Stimulated activated CD4-positive, alpha-beta T cell treated with anti-CD3 and anti-CD28 coated beads, Interleukin-2, amount 100 ng/mL, for 24 hours (primary cell): Measurements from ENCODE around the gene IFNA5.

ENCODE experiments used
- DNase-seq, 2 donors: peaks; one replicate each; pipeline ENCODE4 v3.0.0-alpha.2; 2020

Gene IFNA5

DNA sequence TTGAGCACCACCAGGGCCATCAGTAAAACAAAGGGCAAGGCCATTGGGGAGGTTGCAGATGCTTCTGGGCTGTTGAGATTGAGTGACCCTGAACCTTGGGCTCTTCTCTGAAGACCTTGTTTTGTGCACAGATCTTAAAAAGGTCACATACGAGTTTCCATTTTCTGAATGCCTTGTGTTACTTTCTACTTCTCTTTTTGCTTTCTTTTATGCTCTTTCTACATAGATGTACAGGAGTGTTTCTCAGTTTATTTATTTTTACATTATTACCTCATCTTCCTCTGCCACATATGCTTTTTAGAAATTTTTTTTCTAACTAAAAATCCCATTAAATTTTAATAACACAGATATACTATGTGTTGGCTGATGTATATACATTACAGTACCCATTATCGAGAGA is at the start of gene IFNA5:
TSS of gene IFNA5 (minus strand) at position 101 of the 400 bp plus-strand sequence. CDS start at position 44, 57 bp downstream.
- DNase-seq, result no peak

DNA sequence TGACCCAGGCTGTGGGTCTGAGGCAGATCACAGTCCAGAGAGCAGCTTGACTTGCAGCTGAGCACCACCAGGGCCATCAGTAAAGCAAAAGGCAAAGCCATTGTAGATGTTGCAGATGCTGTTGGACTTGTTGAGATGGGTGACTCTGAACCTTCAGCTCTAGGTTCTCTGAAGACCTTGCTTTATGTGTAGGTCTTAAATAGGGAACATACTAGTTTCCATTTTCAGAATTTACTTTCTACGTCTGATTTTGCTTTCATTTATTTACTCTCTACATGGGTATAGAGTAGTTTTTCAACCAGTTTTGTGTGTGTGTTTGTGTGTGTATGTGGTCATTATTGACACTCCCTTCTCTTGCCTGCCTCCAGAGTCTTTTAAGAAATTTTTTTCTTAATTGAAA is 45.7 kb upstream of the IFNA5 start, which contains the start of gene IFNA6:
TSS of gene IFNA6 (minus strand) at position 101 of the 400 bp plus-strand sequence. CDS start at position 101, 0 bp downstream.
- DNase-seq, result no peak

GRCh38 chr9:21348430-21348970 is 43.4 kb upstream of the IFNA5 start:
- no peak for DNase-seq

DNA sequence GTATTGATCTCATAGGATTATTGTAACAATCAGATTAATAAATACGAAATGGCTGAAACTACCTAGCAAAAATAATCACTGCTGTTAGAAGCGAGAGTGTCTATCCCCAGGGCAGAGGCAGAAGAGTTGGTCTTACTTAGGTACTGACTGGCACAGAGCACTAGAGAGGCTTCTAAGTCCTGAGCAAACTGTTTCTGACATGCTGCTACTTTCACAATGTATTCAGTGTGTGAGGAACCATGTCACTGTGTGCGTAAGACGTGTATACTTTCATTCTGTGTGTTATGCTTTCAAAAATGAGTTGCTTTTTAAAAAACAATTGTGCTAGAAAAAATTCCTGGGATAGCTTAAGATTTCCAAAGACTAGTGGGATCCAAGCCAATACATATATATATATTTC is 35.6 kb upstream of the IFNA5 start:
- no peak for DNase-seq

DNA sequence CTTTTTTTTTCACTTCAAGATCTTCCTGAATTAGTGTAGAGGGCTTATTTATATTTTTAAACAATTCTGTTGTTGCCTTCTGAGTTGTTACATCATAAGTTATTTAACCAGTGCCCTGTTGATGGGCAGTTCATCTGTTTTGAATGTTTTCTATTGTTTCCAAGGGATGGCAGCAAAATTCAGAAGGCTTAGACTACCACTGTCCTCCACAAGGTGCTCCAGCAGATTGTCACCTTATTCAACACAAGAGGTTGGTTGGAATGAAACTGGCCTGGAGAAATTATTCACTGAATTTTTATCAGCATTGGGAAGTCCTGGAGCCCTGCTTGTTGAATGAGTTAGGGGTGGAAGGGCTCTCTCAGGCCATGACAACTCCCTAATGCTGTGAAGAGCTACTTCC is 31.3 kb upstream of the IFNA5 start:
- no peak for DNase-seq

GRCh38 chr9:21334701-21335632 is 29.9 kb upstream of the IFNA5 start, which contains the start of gene KLHL9:
KLHL9 (minus strand) TSS chr9:21335404; CDS start chr9:21334859, 545 bp downstream.
- peak; percentile 86 to 89 for DNase-seq

DNA sequence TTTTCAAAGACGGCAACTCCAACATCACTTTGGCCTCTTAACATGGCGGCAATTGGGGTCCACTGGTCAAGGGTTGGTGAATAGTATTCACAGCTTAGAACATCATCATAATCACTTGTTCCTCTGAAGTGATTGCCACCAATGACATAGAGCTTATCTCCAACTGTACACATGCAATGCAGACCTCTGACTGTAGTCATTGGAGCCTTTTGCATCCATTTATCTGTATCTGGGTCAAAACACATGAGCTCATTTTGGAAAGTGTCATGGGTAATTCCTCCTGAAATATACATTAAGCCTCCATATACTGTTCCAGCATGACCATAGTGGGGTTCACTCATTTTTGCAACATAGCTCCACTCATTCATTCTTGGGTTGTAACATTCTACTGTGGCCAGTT is 28.1 kb upstream of the IFNA5 start:
- DNase-seq, result no peak

DNA sequence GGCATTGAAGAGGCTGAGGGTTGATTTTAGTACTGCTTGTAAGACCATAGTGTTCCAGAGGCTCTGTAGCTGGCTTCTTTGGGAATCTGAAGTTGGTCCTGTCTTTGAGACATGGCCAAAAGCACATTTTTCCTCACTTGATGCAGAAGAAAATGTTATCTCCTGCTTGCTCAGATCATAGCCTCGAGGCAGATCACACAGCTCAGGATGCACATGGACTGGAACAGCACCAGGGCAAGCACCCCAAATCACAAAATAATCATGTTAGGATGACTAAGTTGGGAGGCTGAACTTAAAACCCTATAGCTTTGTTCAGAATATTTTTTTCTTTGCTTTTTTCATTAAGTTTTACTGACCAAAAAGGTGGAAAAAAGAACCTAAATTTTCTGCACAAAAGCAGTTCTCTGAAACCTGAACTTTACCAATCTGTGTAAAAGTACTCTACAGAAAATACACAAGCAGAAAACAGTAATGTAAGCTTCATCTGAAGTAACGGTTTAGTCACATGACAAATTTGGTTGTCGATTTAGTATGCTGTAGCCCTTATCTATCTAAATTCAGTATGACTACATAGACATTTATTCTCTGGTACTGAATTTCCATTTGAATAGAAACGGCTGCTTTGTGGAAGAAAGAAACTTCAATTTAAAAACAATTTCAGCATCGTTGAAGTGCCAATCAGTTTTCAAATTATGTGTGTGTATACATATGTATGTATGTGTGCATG is 26.7 kb upstream of the IFNA5 start:
- no peak for DNase-seq

DNA sequence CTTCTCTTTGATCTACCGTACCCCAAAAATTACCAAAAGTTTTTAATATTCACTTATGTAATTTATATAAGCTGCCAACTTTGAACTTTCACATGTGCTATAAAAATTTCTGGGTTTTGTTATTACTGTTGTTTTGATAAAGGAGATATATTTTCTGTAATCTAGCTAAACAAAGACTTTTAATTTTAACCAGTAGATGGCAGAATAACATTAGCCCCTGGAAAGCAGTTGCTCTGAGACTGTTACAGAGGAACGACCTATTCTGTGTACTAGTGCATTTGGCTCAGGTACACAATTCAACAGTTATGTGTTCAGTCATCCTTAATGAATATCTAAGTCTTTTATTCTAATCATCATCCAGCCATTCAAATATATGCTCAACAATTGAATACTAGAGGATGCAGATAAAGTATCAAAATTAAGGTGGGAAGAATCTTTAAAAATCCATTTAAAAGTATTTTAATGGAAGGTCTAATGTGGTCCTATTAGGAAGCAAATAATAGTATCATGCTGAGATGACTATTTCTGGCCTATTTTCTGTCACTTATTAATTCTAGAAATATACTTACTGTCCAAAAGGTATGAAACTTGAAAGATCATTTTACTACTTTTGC is 21.5 kb upstream of the IFNA5 start:
- DNase-seq, result no peak

GRCh38 chr9:21324047-21324446 is 18.9 kb upstream of the IFNA5 start:
- no peak for DNase-seq

- DNase-seq, result no peak
Observed at GRCh38 chr9:21322911-21323461, 17.9 kb upstream of the IFNA5 start.

DNA sequence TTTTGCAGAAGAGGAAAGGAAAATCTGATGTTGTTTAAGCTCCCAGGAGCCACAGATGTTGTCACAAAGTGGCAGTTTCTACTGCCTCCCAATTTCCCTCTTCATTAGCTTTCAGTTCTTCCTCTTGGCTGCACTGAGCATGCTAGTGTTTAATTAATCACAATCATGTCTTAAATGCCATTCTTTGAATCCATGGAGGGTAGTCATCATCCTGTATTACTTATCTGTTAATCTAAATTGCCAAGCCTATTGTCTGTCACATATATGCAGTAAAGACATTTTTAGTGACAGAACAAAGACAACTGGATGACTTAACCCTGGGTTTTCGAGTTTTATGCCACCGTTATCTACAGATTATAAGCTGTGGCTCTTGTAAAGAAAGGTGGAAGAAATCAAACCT is 15.4 kb upstream of the IFNA5 start:
- DNase-seq, result no peak

DNA sequence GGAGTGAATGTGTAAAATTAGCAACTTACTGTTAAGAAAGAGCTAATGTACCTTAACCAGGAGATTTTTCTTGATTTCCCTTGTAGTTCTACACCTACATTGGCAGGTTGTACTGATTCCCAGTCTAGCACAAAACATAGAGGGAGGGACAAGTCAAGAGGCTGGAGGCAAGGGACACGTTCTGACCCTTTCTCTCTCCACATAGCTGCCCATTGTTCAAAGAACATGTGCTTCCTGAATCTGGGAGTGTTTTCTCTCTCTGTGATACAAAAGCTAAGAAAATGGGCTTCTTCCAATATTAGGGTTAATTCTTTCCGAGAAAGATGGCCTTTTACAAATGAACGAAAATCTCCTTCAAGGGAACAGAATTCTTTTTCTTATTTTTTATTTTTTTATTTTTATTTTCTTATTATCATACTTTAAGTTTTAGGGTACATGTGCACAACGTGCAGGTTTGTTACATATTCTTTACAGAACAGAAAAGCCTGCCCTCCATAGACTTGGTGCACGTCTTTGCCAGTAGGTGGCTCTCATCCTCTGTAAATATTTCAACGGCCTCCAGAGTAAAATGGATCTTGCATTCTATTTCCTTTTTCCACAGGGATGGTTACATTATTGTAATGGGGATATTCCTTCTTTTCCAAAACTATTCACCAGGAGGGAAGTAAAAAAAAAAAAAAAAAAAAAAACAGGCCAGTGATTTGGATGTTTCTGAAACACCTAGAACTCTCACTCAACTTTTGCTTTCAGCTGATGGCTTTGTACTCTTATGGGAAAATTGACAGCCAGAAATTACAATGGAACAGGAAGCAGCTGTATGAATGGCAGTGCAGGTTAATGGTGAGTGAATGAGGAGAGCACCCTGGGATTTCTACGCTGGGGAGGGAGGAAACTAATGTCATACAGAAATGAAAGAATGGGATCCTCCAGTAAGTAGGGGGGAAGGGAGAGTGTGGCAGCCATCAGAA is 13.1 kb upstream of the IFNA5 start:
- no peak for DNase-seq

DNA sequence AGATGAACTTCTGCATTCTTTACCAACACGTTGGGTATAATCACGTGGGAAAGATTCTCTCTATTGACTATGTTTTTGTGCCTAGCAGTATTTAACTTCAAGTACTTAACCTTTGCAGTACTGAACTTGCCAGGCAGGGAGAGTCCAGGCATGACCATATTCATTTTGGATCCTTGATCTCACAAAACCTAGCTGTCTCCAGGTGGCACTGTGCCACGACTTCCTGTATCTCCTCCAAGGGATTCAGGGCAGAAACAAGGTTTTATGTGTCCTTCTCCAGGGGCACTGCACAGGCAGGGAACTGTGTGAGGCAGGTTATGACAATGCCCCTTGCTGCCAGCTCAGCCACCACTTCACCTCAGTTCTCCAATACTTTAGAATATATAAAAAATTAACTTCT is 11.7 kb upstream of the IFNA5 start:
- no peak for DNase-seq

DNA sequence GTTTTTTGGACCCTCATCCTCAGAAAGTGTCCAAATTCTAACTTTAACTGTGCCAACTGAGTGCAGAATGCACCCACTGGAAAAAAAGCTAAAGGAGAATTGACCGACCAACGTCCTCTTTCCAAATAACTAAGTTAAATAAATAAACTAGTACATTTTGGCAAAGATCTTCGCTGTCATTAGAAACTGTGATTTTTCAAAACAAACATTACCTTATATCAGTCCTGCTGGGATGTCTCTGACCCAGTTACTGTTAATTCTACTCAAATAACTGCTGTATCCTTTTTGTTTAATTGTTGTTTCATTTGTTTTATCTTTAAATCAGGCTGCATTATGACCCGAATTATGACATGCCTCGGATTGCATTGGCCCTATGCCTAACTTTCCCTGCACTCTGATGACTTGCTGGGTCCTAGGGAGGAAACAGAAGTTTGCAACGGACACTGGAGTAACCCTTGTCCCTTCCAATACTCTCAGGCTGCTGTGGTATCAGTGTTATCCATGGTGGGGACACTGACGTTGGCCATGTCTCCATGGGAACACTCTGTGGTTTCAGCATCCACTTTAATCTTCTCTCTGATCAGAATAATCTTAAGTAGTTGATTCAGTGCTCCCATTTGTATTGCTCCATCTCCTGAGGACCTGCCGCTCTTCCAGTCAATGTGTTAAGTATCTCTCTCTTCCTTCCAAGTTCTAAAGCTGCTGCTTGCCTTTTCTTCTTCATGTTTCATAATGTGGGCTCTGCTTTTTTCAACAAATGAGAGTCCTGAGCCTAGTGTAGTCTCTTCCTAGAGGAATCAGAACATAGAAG is 11.1 kb upstream of the IFNA5 start:
- DNase-seq, result no peak

- DNase-seq, result no peak
Observed at GRCh38 chr9:21314152-21314551, 9.0 kb upstream of the IFNA5 start.

- DNase-seq, result no peak
Observed at GRCh38 chr9:21311889-21312288, 6.8 kb upstream of the IFNA5 start.

DNA sequence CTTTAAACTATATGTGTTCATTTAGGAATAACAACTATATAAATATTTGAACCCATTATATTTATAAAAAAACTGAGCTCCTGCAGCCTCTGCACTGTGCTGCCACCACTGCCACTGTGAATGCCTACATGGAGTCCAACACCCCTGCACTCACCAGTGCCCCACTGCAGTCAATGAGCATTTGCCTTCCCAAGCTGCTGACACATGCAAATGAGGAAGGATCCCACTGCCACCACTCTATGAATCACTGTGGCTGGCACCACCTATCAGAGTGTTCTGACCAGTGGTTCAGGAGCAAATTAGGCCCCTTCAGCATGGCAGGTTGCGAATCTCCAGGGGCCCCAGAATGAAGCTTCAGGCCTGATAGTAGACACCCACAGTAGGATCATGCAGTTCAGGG is 9.1 kb downstream of the IFNA5 start:
- no peak for DNase-seq

DNA sequence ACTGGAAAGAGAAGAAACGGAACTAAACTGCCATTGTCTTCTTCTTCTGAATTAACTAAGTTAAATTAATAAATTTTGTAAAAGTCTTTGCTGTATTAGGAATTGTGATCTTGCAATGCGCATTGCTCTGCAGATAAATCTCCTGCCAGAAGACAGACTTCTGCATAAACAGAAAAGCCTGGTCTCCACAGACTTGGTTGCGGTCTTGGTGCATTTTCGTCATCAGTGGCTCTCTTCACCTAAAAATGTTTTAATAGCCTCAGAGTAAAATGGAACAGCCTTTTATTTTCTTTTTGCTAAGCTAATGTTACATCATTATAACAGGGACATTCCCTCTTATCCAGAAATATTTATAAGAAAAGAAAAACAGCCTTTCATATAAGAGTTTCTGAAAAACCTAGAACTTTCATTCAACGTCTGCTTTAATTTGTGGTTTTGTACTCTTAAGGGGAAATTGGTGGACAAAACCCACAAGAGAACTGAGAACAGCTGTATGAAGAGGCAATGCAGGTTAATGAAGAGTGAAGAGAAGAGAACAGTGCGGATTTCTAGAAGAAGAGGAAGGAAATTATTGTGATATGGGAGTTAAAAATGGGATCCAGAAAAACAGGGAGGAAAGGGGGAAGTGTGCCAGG is 10.1 kb downstream of the IFNA5 start:
- DNase-seq, result no peak

GRCh38 chr9:21294364-21294774 is 10.7 kb downstream of the IFNA5 start:
- DNase-seq, result no peak
